Measurements from ENCODE around the gene ELMOD3. TPM values are rescaled to one million over a fixed set of nuclear protein-coding genes. Genes with fewer than 3 reads are reported as not detected.

Gene ELMOD3
- total RNA-seq, 1 donor from 2014 or later: 7.1 TPM

- Histone ChIP-seq H3K27me3 (no peaks in the 10 kb centered on the region), H3K9me3 (no peaks in the 10 kb centered on the region), H3K4me3 (no peak overlapping the region), H3K27ac (peak overlapping the region; percentile 56 to 90), H3K36me3 (no peaks in the 10 kb centered on the region), H3K4me1 (peaks cover 0 to 26% of the 10 kb centered on the region in 2 donors)
- intact Hi-C loops (cut with DNase I): no loop called here
- TF ChIP-seq CTCF (IDR thresholded peaks at IDR 0.05): no peak
- DNase-seq (ENCODE audit: low spot score in 2 of 2): no peak
Measured at GRCh38 chr2:85434696-85435095, 80.1 kb downstream of the ELMOD3 start.

GRCh38 chr2:85435220-85435958 is 80.8 kb downstream of the ELMOD3 start:
- Histone ChIP-seq H3K27me3 (no peaks in the 10 kb centered on the region), H3K4me3 (no peak overlapping the region), H3K27ac (peak overlapping the region; percentile 89 to 90), H3K4me1 (peaks cover 0 to 26% of the 10 kb centered on the region in 2 donors), H3K36me3 (no peaks in the 10 kb centered on the region), H3K9me3 (no peaks in the 10 kb centered on the region)
- no peak for TF ChIP-seq CTCF (IDR thresholded peaks at IDR 0.05)
- intact Hi-C loops (cut with DNase I): no loop called here
- no peak for DNase-seq (ENCODE audit: low spot score in 2 of 2)

- Histone ChIP-seq H3K4me3 (no peak overlapping the region), H3K27ac (peak overlapping the region; percentile 89 to 90), H3K36me3 (no peaks in the 10 kb centered on the region), H3K9me3 (no peaks in the 10 kb centered on the region), H3K4me1 (peaks cover 0 to 23% of the 10 kb centered on the region in 2 donors), H3K27me3 (no peaks in the 10 kb centered on the region)
- intact Hi-C loops (cut with DNase I): no loop called here
- no peak for TF ChIP-seq CTCF (IDR thresholded peaks at IDR 0.05)
- DNase-seq (ENCODE audit: low spot score in 2 of 2): no peak
Measured at GRCh38 chr2:85435981-85436835, 81.6 kb downstream of the ELMOD3 start.

- H3K4me3 ChIP-seq: peak overlapping the region; percentile 53 to 63
- intact Hi-C loops (cut with DNase I): loop anchor here (1.0 kb wide), 1 partner anchor 101 kb away; no protein-coding TSS in a partner anchor
- DNase-seq (ENCODE audit: low spot score in 2 of 2): no peak
- no peak for TF ChIP-seq CTCF (IDR thresholded peaks at IDR 0.05)
- H3K36me3 ChIP-seq: no peaks in the 10 kb centered on the region
- no peaks in the 10 kb centered on the region for H3K9me3 ChIP-seq
- no peaks in the 10 kb centered on the region for H3K27me3 ChIP-seq
- H3K4me1 ChIP-seq: peaks cover 0 to 23% of the 10 kb centered on the region in 2 donors
- H3K27ac ChIP-seq: peak overlapping the region; percentile 89 to 90
Measured at GRCh38 chr2:85436836-85437487, 82.4 kb downstream of the ELMOD3 start.

DNA sequence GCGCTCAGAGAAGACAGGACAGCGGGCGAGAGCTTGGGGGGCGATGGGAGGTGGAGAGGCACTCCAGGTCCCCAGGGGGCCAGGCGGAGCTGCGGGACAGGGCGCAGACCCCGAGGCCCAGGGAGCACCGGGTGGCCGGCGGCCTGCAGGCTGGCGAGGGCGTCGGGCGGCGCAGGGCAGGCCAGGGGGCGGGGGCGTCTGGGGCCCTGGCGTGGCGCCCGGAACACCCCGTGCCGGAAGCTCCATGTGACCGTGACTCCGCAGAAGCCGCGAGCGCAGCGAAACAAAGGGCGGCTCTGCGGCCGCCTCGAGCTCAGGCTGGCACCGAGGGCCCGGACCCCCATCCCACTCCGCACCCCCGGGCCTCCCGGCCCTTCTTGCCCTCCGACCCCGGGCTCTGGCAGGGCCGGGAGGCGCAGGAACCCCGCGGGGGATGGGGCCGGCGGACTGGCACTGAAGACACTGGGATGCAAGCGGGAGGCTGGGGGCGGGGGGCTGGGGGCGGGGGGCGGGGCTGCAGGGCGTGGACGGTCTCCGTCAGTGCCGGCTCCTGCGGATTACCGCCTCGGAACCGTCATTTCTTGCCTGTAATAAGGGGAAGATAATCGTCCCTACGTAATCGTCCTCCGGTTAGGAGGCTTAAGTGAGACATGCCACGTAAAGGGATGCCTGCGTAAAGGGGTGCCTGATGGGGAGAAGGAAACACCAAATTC is 83.1 kb downstream of the ELMOD3 start:
- peak; percentile 58 to 91 for DNase-seq (ENCODE audit: low spot score in 2 of 2)
- H3K27ac ChIP-seq: peak overlapping the region; percentile 89 to 90
- H3K9me3 ChIP-seq: no peaks in the 10 kb centered on the region
- TF ChIP-seq CTCF (IDR thresholded peaks at IDR 0.05): no peak
- H3K4me1 ChIP-seq: peaks cover 0 to 23% of the 10 kb centered on the region in 2 donors
- intact Hi-C loops (cut with DNase I): loop anchor here (1.0 kb wide), 1 partner anchor 101 kb away; no protein-coding TSS in a partner anchor
- H3K36me3 ChIP-seq: no peaks in the 10 kb centered on the region
- H3K4me3 ChIP-seq: peak overlapping the region; percentile 53 to 63
- H3K27me3 ChIP-seq: no peaks in the 10 kb centered on the region

Data from ascending aorta (tissue), 2 donors.